GM21825 (cell line): Measurements from ENCODE around the gene WDR7.

Experiments
- ATAC-seq: cut with Tn5 transposase; IDR thresholded peaks from one replicate; pipeline ENCODE4 v1.9.1; 2021; ENCODE audit warnings: mild to moderate bottlenecking, moderate library complexity; ENCODE audit not compliant: unreplicated experiment

The WDR7 gene

DNA sequence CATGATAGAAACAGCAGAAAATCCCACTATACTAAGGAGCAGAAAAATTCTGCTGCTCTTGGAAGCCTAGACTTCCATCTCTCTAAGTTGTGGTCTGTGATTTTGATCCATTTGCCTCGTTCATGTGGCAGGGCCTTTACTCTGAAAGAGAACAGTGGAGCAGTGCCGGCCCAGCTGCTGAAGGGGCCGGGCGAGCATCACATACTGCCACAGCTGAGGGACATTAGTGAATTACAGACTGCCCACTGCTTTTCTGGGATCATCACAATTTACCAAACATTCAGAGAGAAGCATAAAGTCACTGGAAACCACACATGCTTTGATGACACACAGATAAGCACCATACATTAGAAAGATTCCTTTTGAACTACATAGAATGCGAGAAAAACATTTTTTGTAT is 278.7 kb downstream of the WDR7 start:
- no peak for ATAC-seq

DNA sequence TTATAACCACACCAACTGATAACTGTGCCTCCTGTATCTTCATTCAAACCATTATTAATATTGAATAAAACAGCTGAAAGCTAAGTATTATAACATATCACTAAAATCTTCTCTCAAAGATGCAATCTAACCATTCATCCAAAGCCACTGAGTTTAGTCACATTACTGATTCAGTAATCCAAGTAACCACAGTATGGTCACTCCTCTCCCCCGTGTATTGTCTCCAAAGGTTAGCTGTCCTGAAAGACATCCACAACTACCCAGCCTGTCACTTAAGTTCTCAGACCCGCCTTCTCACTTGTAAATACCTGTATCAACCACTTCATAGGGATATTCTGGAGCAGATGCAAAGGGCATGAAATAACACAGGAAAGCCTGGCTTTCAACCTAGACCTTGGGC is 282.3 kb downstream of the WDR7 start:
- ATAC-seq = no peak

DNA sequence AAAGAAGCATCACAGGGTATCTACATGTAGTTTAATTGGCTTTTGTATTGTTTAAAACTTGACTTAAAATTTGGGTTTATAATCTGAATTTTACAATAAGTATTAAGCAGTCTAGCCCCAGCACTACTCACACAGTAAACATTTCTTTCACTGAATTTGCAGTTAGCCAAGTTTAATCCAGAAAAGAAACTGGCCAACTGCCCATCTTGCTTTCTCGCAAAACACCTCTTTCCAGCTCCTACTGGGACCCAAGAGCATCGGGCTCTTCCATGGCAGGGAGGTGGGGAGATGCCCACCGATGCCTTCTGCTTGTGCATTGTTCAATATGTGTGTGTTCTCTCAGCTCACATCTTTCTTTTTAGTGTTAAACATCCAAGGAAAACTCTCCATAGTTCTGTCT is 283.0 kb downstream of the WDR7 start:
- ATAC-seq = no peak

DNA sequence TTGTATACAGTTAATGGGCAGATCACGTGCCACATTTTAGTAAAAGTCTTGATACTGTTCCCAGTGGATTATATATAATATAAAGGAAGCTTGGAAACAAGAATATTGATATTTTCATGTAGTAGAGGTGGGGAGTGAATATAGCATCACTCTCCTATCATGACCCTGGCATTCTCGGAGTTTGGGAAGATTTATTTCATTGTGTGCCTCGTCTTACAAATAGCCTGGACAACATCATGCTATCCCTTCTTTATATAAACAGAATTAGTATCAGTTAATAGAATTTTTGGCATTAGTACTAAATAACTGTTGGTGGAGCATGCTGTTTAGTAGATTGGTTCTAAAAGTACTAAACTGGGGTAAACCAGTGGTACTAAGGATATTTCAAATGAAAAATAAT is 283.7 kb downstream of the WDR7 start:
- no peak for ATAC-seq

DNA sequence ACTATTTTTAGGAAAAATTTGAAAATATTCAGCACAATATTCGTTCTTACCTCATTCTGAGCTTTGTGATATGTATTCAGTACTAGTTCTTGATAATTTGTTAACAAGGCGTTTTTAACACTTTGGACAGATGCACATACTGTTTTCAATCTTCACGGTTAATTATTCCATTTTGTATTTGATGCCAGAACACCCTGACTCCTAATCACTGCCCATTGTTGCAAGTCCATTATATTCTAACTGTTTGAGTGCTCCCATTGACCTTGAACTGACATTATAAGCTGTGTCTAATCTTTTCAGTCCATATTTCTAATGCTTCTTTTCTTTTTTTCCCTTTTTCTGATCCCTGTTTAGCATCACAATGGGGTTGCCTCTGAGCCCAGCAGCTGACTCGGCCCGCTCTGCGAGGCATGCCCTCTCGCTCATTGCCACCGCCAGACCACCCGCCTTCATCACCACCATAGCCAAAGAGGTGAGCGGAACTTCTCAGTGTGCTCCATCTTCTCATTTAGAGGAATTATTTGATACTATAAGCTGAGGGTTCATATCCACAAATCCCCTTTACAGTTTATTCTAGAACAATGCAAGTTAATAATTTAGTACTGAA is 284.4 kb downstream of the WDR7 start:
- ATAC-seq = no peak

DNA sequence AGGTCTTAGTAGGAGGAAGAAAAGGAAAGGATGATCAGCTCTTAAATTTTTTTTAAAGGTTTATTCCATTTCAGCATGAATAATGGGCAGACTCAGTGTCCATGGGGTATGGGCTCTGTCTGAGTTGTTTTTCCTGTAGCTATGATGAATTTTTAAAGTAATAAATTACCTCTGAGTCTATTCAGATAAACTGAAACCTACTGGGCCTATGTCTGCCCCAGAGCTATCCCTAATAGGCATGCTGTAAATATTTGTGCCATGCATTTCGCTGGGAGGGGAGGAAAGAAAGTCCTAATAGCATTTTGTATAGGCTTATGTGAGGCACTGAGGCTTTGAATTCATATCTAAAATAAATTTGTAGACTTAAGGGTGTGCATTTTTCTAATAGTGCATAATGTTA is 285.3 kb downstream of the WDR7 start:
- ATAC-seq = no peak

DNA sequence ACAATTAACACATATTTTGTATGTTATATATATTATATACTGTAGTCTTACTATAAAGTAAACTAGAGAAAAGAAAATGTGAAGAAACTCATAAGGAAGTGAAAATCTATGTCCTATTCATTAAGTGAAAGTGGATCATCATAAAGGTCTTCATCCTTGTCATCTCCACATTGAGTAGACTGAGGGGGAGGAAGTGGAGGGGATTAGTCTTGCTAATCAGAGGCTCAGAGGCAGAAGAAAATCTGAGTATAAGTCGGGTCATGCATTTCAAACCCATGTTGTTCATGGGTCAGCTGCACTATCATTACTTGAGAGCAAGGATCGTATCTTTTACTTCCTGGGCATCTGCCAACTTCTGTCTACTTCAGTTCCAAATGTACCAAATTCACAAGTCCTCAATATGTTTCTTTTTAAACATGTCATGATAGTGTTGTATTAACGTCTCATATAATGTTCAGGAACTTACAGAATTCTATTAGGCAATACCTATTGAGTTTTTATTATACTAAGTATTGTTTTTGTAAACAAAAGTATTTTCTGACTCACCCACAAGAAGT is 286.8 kb downstream of the WDR7 start:
- no peak for ATAC-seq

DNA sequence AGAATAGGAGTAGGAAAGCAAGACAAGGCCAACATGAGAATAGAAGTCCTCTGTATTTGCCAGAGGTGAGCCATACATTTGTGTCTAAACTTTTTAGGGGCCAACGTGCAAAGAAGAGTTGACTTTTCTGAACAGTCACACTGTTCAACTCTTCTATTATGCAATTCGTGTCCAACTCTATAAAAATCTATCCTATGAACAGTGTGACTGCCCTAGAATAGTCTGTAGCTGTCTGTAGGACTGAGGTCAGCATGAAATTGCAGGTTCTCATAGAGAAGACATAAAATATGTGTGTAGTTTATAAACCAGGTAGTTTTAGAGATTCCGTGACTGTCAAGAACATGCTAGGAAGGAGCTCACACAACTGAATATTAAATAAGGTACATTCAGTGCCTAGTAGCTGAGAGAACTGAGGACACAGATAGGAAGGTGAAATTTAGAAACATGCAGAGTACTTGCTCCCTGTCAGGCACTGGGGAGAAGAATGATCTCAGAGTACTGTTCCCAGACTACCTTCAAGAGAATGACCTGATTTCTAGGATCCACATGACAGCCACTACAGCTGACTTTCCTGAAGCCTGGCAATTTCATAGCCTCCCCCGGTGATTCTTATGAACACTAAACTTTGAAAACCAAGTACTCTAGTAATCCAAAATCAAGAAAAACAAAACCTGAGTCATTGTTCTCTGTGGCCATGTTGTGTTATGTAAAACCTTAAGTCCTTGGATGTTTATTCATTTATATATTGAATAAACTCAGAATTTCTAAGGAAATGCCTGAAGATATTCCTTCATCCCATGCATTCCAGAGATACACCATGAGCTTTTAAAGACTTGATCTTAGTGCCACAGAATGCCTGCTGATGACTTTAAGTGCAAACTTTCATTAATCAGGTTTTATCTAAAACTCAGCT is 294.3 kb downstream of the WDR7 start:
- no peak for ATAC-seq

DNA sequence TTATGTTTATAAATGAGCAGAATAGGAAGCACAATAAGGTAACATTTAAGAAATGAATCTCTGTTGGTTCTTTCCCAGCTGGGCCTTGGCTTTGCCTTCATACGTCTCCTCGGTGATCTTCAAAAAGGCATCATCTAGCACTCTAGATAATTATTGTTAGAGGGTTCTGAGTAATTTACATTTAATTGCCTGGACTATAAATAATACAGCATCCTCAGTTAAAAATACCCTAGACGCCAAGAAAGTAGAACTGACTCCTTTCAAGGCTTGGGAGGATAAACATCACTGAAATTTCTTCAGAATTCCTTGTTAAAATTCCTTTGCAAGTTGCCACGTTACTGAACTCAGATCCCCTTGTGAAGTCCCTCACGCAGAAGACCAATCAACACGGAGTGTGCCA is 296.1 kb downstream of the WDR7 start:
- ATAC-seq = no peak

DNA sequence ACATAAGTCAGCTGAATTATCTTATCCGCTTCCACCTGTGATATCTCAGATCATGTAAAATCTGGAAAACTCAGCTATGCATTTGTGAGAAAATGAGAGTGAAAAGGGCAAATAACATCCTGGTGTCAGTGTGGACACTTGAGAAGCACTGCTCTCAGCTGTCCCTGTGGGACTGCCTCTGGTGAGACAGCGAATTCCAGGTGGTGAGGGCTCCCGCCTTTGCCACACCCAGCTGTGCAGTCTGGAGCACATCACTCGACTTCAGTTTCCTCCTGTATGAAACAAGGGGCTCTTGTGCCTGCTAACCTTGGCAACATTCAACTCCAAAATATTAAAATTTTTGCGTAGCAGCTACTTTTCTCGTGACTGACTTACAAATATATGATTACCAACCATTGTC is 300.9 kb downstream of the WDR7 start:
- ATAC-seq = no peak

DNA sequence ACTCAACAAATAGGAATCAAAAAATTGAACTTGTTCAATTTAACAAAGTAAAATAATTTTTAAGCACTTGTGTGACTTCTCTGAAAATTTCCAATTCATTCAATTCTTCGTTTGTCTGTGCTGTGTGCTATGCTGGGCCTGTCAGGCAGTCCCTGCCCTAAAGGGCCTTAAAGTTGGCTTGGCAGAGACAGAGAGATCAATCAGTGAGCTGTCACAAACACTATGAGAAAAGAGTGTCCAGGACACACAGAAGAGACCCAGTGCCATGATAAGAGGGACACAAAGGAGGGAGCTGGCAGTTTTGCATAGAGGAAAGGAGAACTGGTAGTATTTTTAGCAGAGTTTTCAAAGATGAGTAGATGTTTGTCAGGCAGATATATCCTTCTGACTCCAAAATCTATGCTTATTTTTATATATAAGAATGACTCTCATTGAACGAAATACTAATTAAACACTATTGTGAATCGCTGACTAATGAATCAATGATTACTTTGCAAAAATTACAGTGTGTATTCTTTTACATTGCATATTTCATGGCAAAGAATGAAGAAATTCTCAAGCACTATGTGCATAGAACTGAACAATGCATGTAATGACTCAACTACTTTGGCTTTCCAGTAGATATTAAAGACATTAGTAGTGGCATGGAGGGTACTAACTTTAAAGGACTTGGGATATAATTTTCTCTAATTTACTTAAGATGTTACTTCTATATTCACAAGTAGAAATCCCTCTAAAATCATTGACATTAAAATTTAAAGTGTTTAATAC is 302.5 kb downstream of the WDR7 start:
- ATAC-seq = no peak

DNA sequence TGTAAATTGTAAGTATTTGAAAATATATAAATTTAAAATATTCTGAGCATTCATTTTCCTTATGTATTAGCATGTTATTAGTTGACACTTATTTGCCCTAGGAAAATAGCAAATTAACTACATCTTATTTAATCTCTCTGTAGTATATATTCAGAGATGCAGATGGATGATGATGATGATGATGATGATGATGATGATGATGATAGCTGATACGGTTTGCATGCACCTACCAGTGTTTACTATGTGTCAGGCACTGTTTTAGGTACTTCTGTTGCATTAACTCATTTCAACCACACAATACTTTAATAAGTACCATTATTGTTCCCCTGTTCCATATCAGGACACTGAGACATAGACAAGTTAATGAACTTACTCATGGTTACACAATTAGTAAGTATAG is 304.3 kb downstream of the WDR7 start:
- ATAC-seq = no peak

DNA sequence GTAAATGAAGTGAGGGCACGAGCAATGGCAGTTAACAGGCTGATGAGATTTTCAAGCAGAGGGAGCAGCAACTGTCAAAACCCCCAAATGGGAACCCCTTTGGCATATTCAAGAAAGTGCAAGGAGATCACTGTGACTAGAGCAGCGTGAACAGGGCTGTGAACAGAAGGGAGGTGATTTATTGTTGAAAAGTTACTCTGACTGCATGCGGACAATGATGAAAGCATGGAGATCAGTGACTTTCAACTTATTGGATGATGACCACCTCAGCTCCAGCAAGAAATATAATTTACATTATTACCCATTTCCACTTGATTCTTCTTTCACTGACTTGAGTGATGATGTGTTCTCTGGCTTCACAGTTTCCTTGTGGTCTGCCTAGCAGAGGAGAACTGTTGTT is 308.0 kb downstream of the WDR7 start:
- ATAC-seq = no peak

DNA sequence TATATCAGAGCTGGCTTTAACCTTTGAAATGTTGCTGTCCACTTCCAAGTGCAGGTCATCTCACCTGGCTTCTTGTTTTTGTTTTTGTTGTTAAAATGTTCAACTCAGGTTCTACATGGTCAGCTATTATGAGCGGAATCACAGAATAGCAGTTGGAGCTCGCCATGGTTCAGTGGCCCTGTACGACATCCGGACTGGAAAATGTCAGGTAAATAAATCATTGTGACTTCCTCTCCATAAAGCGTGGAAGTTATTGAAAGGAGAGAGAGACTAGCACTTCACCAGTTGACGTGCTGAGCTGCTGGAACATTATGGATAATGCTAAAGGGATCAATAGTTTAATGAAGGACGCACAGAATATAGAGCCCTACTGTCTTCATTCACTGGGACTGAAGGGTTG is 311.2 kb downstream of the WDR7 start:
- ATAC-seq = no peak

DNA sequence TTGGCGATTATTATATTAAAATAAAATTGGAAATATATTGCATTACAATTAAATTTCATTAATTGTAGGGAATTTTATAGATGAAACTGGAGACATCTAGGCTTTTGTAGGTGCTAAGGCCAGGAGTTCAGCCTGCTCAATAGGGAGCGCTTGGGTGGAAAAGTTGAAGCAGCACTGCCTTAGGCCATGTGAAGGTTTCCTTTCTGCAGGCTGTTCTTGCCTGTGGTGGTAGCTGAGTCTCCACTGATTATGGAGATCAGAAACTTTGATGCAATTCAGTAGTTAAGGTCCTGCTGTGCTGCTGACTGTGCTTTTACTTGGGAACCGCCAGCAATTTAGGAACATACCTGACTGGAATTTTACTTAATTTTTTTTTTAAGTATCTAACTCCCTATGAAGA is 315.9 kb downstream of the WDR7 start:
- ATAC-seq = no peak

DNA sequence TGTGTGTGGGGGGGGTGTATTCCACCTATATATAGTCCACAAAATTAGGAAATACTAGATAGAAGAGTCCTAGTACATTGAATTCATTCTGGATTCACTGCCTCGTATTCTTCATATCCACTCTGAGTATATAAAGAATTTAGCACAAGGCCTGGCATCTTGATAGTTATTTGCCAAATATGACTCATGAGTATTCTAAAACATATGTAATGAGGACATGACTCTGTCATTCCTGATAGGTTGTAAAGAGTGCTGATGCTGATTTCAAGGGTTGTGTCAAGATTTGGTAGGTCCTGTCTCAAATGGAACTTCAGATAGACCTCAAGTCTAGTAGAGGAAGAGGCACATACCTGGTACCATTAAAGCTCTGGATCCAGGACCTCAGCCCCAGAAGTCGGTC is 322.3 kb downstream of the WDR7 start:
- ATAC-seq = no peak

DNA sequence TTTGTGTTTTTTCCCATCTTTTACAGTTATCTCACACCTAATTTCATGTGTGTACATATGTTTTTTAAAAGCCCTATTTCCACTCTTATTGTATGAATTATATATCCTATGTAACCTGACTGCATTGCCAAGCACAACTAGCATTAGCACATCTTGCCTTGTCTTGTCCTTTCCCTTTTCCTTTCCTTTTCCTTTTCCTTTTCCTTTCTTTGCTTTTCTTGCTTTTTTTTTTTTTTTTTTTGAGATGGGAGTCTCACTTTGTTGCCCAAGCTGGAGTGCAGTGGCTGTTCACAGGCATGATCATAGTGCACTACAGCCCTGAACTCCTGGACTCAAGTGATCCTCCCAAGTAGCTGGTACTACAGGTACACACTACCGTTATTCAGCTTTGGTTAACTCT is 323.0 kb downstream of the WDR7 start:
- no peak for ATAC-seq

DNA sequence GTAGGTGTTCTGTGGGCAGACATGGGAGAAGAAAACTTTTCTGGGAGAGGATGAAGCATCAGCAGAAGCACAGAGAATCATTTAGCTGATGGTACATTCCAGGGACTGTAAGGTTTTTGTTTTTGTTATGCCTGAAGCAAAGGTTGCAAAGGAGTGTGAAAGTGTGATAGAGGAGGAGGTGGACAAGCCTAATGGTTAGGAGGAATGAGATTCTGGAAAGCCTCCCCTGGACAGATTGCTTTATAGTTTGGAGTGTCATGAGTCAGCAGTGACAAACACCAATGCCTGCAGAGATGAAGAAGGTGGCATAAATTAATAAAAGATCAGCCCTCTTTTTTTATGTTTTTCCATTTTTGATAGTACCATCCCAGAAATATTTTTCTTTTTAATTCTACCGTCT is 324.1 kb downstream of the WDR7 start:
- no peak for ATAC-seq

DNA sequence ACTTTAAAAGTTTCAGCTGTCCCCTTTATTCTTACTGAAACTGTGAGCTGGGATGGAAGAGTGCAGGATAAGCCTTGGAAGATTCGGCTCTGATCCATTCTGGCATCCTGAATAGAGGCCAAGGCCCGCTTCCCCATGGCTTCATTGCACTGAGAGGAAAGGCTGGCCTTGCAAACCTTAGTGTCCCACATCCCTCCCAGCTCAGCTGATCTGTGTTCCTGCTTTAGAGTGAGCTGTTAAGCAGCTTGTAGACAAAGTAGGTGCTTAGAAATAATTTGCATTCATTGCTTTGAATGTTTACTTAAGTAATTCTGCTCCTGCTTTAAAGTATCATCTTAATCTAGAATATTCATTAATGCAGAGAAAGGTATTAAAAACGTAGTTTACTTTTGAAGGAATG is 326.1 kb downstream of the WDR7 start:
- no peak for ATAC-seq

DNA sequence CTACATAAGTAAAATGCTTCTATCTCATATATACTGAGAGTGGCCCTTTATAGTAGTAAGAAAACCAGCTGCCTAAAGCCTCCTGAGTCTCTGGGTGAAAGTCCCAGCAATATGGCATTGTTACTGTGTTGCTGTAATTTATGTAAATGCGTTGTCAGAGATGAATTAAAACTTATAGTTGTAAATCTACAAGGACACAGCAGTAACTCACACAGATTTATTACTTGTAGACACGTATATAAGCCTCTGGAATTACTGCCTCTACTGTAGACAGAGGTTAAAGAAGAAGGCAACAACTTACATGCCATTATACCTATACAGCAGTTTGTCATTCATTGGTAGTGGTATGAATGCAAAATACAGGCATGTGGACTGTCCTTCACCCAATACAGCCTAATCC is 326.6 kb downstream of the WDR7 start:
- ATAC-seq = no peak

DNA sequence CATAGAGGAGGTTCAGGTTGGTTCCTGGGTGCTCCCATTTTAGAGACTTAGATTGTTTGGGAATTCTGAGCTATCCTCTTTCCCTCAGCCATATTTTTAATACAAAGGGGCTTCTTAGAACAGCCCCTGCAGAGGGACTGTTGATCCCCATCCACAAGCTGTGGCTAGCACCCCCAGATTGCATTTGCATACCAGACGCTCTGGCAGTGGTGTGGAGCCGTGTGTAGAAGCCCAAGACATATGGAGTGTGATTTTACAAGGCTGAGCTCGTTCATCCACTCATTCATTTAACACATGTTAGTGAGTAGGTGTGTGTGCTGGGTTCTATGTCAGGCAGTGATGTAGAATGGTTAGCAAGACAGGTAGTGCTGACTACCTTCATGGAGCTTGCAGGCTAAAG is 329.0 kb downstream of the WDR7 start:
- no peak for ATAC-seq

DNA sequence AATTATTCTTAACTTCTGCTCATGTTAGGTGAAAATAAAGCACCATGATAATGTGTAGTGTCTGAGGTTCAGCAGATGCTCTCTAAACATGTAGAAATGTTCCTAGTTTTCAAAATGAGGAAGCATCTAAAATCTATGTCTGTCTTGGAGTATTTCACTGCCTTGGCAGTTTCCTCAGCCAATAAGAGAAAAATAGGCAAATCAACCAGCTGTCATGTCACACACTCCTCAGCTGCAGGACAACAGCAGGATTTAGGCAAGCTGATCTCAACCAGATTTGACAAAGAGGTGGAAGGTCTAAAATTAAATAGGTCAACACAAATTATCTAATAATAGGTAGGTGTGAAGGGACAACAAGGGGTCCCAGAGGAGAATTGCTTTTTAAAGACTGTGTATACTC is 331.6 kb downstream of the WDR7 start:
- ATAC-seq = no peak
